ENCODE measurements around the gene MLKL. TPM values are rescaled to one million over a fixed set of nuclear protein-coding genes. Genes with fewer than 3 reads are reported as not detected.

MLKL gene
- polyA plus RNA-seq, 1 experiment, result 4.4 TPM

DNA sequence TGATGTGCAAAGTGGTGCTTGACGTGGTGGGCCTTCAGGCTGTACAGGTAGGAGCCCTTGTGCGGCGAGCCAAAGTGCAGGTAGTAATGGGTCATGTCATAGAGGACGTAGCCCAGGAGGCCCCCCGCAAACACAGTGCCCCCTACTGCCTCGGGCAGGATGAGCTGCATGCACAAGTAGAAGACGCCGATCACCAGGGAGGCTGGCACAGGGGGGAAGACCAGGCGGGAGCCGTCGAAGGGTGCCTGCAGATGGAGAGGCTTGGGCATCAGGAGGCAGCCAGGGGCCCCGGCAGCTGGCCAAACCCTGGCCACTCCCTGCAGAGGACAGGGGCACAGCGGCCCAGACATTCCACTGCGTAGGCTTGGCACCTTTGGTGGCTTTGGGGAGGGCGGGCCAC lies 15.7 kb upstream of the MLKL start:
- TF ChIP-seq CTCF (IDR thresholded peaks at IDR 0.05; ENCODE audit: insufficient read depth, low read depth, low read length), result no peak
- H3K36me3 ChIP-seq (ENCODE audit: control insufficient read depth, insufficient read depth, low read length), result no peaks in the 10 kb centered on the region
- no peak for DNase-seq (ENCODE audit: low read depth)
- H3K4me3 ChIP-seq (ENCODE audit: low read depth, low read length), result no peak overlapping the region
- peaks cover 4% of the 10 kb centered on the region for H3K27me3 ChIP-seq (ENCODE audit: control insufficient read depth, insufficient read depth, low read length)
- POLR2A ChIA-PET, result no interaction called here
- CTCF ChIA-PET, result interaction anchor here (2.2 kb wide), 1 partner anchor 146 kb away, joined by 11 read pairs; no protein-coding TSS in a partner anchor

DNA sequence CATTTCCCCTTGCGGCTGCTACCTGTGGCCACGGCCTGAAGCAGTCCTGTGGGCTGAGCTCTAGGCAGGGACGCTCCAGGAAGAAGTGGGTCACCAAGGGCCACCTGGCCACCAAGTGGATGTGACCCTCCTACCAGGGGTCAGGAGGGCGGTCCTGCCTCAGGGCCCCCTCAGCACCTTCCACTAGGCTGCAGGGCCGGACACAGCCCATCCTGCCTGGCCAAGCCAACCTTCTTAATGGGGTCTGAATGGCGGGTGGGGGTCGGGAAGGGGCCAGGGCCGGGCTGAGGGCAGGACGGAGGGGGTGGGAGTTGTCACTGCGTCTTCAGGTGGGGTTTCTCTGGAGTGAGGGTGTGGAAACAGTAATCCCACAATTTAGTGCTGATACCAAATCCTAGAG lies 13.2 kb upstream of the MLKL start:
- H3K27me3 ChIP-seq (ENCODE audit: control insufficient read depth, insufficient read depth, low read length), result peaks cover 2% of the 10 kb centered on the region; the same call in 1 of the 2 replicates
- no peak for TF ChIP-seq CTCF (IDR thresholded peaks at IDR 0.05; ENCODE audit: insufficient read depth, low read depth, low read length)
- DNase-seq (ENCODE audit: low read depth), result no peak
- H3K4me3 ChIP-seq (ENCODE audit: low read depth, low read length), result no peak overlapping the region
- ChIA-PET CTCF (interaction anchor here (0.5 to 6.1 kb wide), 4 partner anchors 11 to 150 kb away, joined by 3 to 93 read pairs (median 4); no protein-coding TSS in a partner anchor), POLR2A (no interaction called here)
- no peaks in the 10 kb centered on the region for H3K36me3 ChIP-seq (ENCODE audit: control insufficient read depth, insufficient read depth, low read length)

GRCh38 chr16:74713325-74713724 lies 12.7 kb upstream of the MLKL start:
- POLR2A ChIA-PET, result no interaction called here
- no peaks in the 10 kb centered on the region for H3K36me3 ChIP-seq (ENCODE audit: control insufficient read depth, insufficient read depth, low read length)
- no peak for DNase-seq (ENCODE audit: low read depth)
- no peak overlapping the region for H3K4me3 ChIP-seq (ENCODE audit: low read depth, low read length)
- CTCF ChIA-PET, result interaction anchor here (0.5 to 6.1 kb wide), 6 partner anchors 12 to 151 kb away, joined by 3 to 93 read pairs (median 4); no protein-coding TSS in a partner anchor
- H3K27me3 ChIP-seq (ENCODE audit: control insufficient read depth, insufficient read depth, low read length), result peaks cover 3% of the 10 kb centered on the region; the same call in 1 of the 2 replicates
- TF ChIP-seq CTCF (IDR thresholded peaks at IDR 0.05; ENCODE audit: insufficient read depth, low read depth, low read length), result no peak

- H3K4me3 ChIP-seq (ENCODE audit: low read depth, low read length), result no peak overlapping the region
- peaks cover 7% of the 10 kb centered on the region; the same call in 1 of the 2 replicates for H3K27me3 ChIP-seq (ENCODE audit: control insufficient read depth, insufficient read depth, low read length)
- no peak for TF ChIP-seq CTCF (IDR thresholded peaks at IDR 0.05; ENCODE audit: insufficient read depth, low read depth, low read length)
- no peak for DNase-seq (ENCODE audit: low read depth)
- no peaks in the 10 kb centered on the region for H3K36me3 ChIP-seq (ENCODE audit: control insufficient read depth, insufficient read depth, low read length)
- ChIA-PET CTCF (interaction anchor here (0.6 to 6.1 kb wide), 7 partner anchors 9 to 152 kb away, joined by 3 to 93 read pairs (median 4); no protein-coding TSS in a partner anchor), POLR2A (no interaction called here)
Observed at GRCh38 chr16:74711938-74712337, 11.3 kb upstream of the MLKL start.

- no peak for TF ChIP-seq CTCF (IDR thresholded peaks at IDR 0.05; ENCODE audit: insufficient read depth, low read depth, low read length)
- no peak for DNase-seq (ENCODE audit: low read depth)
- CTCF ChIA-PET, result interaction anchor here (0.7 to 6.1 kb wide), 15 partner anchors 10 to 401 kb away, joined by 3 to 93 read pairs (median 6); partner anchors contain the start of gene MLKL
- H3K4me3 ChIP-seq (ENCODE audit: low read depth, low read length), result no peak overlapping the region
- H3K27me3 ChIP-seq (ENCODE audit: control insufficient read depth, insufficient read depth, low read length), result peaks cover 5% of the 10 kb centered on the region; the same call in 1 of the 2 replicates
- POLR2A ChIA-PET, result no interaction called here
- H3K36me3 ChIP-seq (ENCODE audit: control insufficient read depth, insufficient read depth, low read length), result no peaks in the 10 kb centered on the region
Observed at GRCh38 chr16:74710401-74710800, 9.7 kb upstream of the MLKL start.

Data from BJ (cell line).